ENCODE results near the gene TTC27. TPM values are rescaled to one million over a fixed set of nuclear protein-coding genes. Genes with fewer than 3 reads are reported as not detected.

Gene TTC27
- total and polyA plus RNA-seq, 10 of the 15 experiments (the other 5 are each of a cell fraction or from before 2014, with no cell fraction given), result 20.4 to 34.9 (median 26.0) TPM

GRCh38 chr2:32752205-32752604, 124.4 kb downstream of the TTC27 start:
- H3K27ac ChIP-seq (ENCODE audit: control insufficient read depth, insufficient read depth), result no peak overlapping the region
- POLR2A ChIA-PET, result no interaction called here

GRCh38 chr2:32752952-32753351, 125.1 kb downstream of the TTC27 start:
- H3K4me2 ChIP-seq (ENCODE audit: control insufficient read depth, insufficient read depth), result no peak overlapping the region
- ATAC-seq (no peak), FAIRE-seq (no peak), DNase-seq (ENCODE audit: low read depth, low spot score) (no peak)
- BruUV-seq (replicated peaks), result no TSS peak
- no peak overlapping the region for H3K27ac ChIP-seq (ENCODE audit: control insufficient read depth, insufficient read depth)
- H3K9me3 ChIP-seq (replicated peaks; ENCODE audit: control insufficient read depth, insufficient read depth, low read length), result no peaks in the 10 kb centered on the region
- no peak overlapping the region for H3K9ac ChIP-seq (ENCODE audit: control insufficient read depth, insufficient read depth, low read length)
- ChIA-PET RAD21 (ENCODE audit: unreplicated experiment) (no interaction called here), POLR2A (no interaction called here), SMC1A (ENCODE audit: uncharacterized antibody, unreplicated experiment) (no interaction called here), CTCF (no interaction called here)
- no peaks in the 10 kb centered on the region for H3K79me2 ChIP-seq (ENCODE audit: control insufficient read depth, insufficient read depth, low read length)
- H4K20me1 ChIP-seq (ENCODE audit: control insufficient read depth, insufficient read depth), result no peaks in the 10 kb centered on the region
- intact Hi-C loops (cut with micrococcal nuclease; ENCODE audit: unreplicated experiment) (no loop called here), in situ Hi-C loops (cut with MboI) (loop anchor here (25.0 kb wide), 1 partner anchor 834 kb away; the partner anchor contains the start of gene FAM98A)
- 78% methylated on average over 5 of the region's 5 CpGs for WGBS (ENCODE audit: insufficient coverage, insufficient replicate concordance, low lambda C conversion rate, missing lambda C conversion rate)
- no peak overlapping the region for H2AFZ ChIP-seq (ENCODE audit: control insufficient read depth, low read depth, low read length)
- peaks cover 0 to 10% of the 10 kb centered on the region in 2 experiments; a peak in 1 of 4 replicates for H3K36me3 ChIP-seq (ENCODE audit: control insufficient read depth in 2 of 2, insufficient read depth in 2 of 2, low read length in 1 of 2)
- no peak for TF ChIP-seq MAX (IDR thresholded peaks at IDR 0.05; ENCODE audit: low read depth, low read length)
- TF ChIP-seq RFX5 (IDR thresholded peaks at IDR 0.05; ENCODE audit: low read depth, low read length), result no peak
- TF ChIP-seq NR2F1 (conservative IDR thresholded peaks at IDR 0.05), result no peak
- TF ChIP-seq CREM (IDR thresholded peaks at IDR 0.05; ENCODE audit: low read depth), result no peak
- no peak for TF ChIP-seq RBBP5 (conservative IDR thresholded peaks at IDR 0.05)
- no peak for TF ChIP-seq BRCA1 (IDR thresholded peaks at IDR 0.05; ENCODE audit: low read depth, low read length)
- no peak for TF ChIP-seq CUX1 (IDR thresholded peaks at IDR 0.05; ENCODE audit: insufficient replicate concordance, low read depth, low read length)
- no peak for TF ChIP-seq MEF2A (IDR thresholded peaks at IDR 0.05; ENCODE audit: insufficient read depth, low read depth, low read length)
- TF ChIP-seq NRF1 (conservative IDR thresholded peaks at IDR 0.05; ENCODE audit: low read depth, low read length), result no peak
- H3K4me3 ChIP-seq, result no peak overlapping the region
- peaks cover 3% of the 10 kb centered on the region; the same call in 1 of the 2 replicates for H3K4me1 ChIP-seq (ENCODE audit: control insufficient read depth, insufficient read depth, low read length)
- no peaks in the 10 kb centered on the region for H3K27me3 ChIP-seq (replicated peaks in 1 of 2; ENCODE audit: control insufficient read depth in 2 of 2, insufficient read depth in 2 of 2, low read length in 1 of 2)

More at GRCh38 chr2:32752205-32752604, 124.4 kb downstream of the TTC27 start:
- Histone ChIP-seq H3K9me3 (replicated peaks; ENCODE audit: control insufficient read depth, insufficient read depth, low read length) (no peaks in the 10 kb centered on the region), H3K4me1 (ENCODE audit: control insufficient read depth, insufficient read depth, low read length) (peaks cover 3% of the 10 kb centered on the region; the same call in 1 of the 2 replicates), H3K9ac (ENCODE audit: control insufficient read depth, insufficient read depth, low read length) (no peak overlapping the region), H3K4me3 (no peak overlapping the region), H3K36me3 (ENCODE audit: control insufficient read depth in 2 of 2, insufficient read depth in 2 of 2, low read length in 1 of 2) (peaks cover 0 to 8% of the 10 kb centered on the region in 2 experiments; a peak in 1 of 4 replicates), H3K79me2 (ENCODE audit: control insufficient read depth, insufficient read depth, low read length) (no peaks in the 10 kb centered on the region), H3K4me2 (ENCODE audit: control insufficient read depth, insufficient read depth) (no peak overlapping the region), H4K20me1 (ENCODE audit: control insufficient read depth, insufficient read depth) (no peaks in the 10 kb centered on the region), H2AFZ (ENCODE audit: control insufficient read depth, low read depth, low read length) (no peak overlapping the region), H3K27me3 (replicated peaks in 1 of 2; ENCODE audit: control insufficient read depth in 2 of 2, insufficient read depth in 2 of 2, low read length in 1 of 2) (no peaks in the 10 kb centered on the region)
- ATAC-seq (no peak), FAIRE-seq (no peak), DNase-seq (ENCODE audit: low read depth, low spot score) (no peak)
- no peak for TF ChIP-seq TBL1XR1 (IDR thresholded peaks at IDR 0.05; ENCODE audit: low read depth, low read length)
- no peak for TF ChIP-seq MYB (IDR thresholded peaks at IDR 0.05; ENCODE audit: borderline replicate concordance, low read depth, low read length)
- TF ChIP-seq NR2C1 (IDR thresholded peaks at IDR 0.05), result no peak
- TF ChIP-seq SRF (IDR thresholded peaks at IDR 0.05; ENCODE audit: low read depth in 2 of 2, low read length in 2 of 2), result no peak
- TF ChIP-seq TARDBP (IDR thresholded peaks at IDR 0.05; ENCODE audit: borderline replicate concordance), result no peak
- TF ChIP-seq WRNIP1 (IDR thresholded peaks at IDR 0.05; ENCODE audit: borderline replicate concordance, low read depth, low read length), result no peak
- no peak for TF ChIP-seq HDAC6 (IDR thresholded peaks at IDR 0.05; ENCODE audit: unreplicated experiment)
- WGBS (ENCODE audit: insufficient coverage, insufficient replicate concordance, low lambda C conversion rate, missing lambda C conversion rate), result 37% methylated on average over 2 of the region's 2 CpGs
- BruUV-seq (replicated peaks), result no TSS peak
- intact Hi-C loops (cut with micrococcal nuclease; ENCODE audit: unreplicated experiment) (no loop called here), in situ Hi-C loops (cut with MboI) (loop anchor here (25.0 kb wide), 1 partner anchor 835 kb away; the partner anchor contains the start of gene FAM98A)
- SMC1A ChIA-PET (ENCODE audit: uncharacterized antibody, unreplicated experiment), result no interaction called here
- CTCF ChIA-PET, result no interaction called here
- RAD21 ChIA-PET (ENCODE audit: unreplicated experiment), result no interaction called here
